Tibial nerve (tissue), 4 donors: ENCODE measurements around the gene CFHR1. TPM values are rescaled to one million over a fixed set of nuclear protein-coding genes. Genes with fewer than 3 reads are reported as not detected.

Experiments
- DNase-seq, 2 donors: peaks; one replicate each; pipeline ENCODE4 v3.0.0-alpha.2; 2019; ENCODE audit warnings: low spot score in 2 of 2
- H3K27ac ChIP-seq, 4 donors: fragments of 200-600 bp; sonication (generic) in 3 of 4; one replicate each; pipeline ENCODE4 v1.5.1; 2017 to 2019; ENCODE audit warnings: mild to moderate bottlenecking in 1 of 4
- H3K27me3 ChIP-seq, 2 donors: fragments of 200-600 bp; sonication (generic) in 1 of 2; one replicate each; pipeline versions ENCODE4 v1.5.1 to v1.6.0; 2017 to 2019
- H3K36me3 ChIP-seq, 3 donors: fragments of 200-600 bp; sonication (generic); one replicate each; pipeline ENCODE4 v1.5.1; 2018 to 2019
- H3K4me1 ChIP-seq, 4 donors: fragments of 200-600 bp; sonication (generic) in 3 of 4; one replicate each; pipeline ENCODE4 v1.5.1; 2017 to 2019
- H3K4me3 ChIP-seq, 4 donors: fragments of 200-600 bp; sonication (generic) in 3 of 4; one replicate each; pipeline ENCODE4 v1.5.1; 2017 to 2019; ENCODE audit warnings: mild to moderate bottlenecking in 1 of 4, moderate library complexity in 1 of 4
- H3K9me3 ChIP-seq, 4 donors: fragments of 200-600 bp; sonication (generic) in 3 of 4; one replicate each; pipeline ENCODE4 v1.5.1; 2017 to 2019
- CTCF ChIP-seq, 5 experiments: fragments of 200-600 bp in 3 of 5; fragments of 450-650 bp in 2 of 5; sonication (generic) in 3 of 5; IDR thresholded peaks; one replicate each; pipeline ENCODE4 v1.5.1; 2016 to 2019; ENCODE audit warnings: antibody characterized with exemption in 5 of 5, mild to moderate bottlenecking in 3 of 5, moderate library complexity in 2 of 5
- EP300 ChIP-seq, 2 donors: sonication (generic); formaldehyde crosslinking; IDR thresholded peaks; one replicate each; pipeline ENCODE4 v1.6.1; 2017; ENCODE audit warnings: antibody characterized with exemption in 2 of 2, mild to moderate bottlenecking in 1 of 2
- POLR2A ChIP-seq, 2 donors: fragments of 450-650 bp; IDR thresholded peaks; one replicate each; pipeline ENCODE4 v1.6.1; 2017; ENCODE audit warnings: antibody characterized with exemption in 2 of 2, mild to moderate bottlenecking in 2 of 2, moderate library complexity in 2 of 2
- WGBS, 2 donors: methylation state at CpG; one replicate each; pipeline ENCODE4 v1.1.5; 2018; 5-methylcytosine and 5-hydroxymethylcytosine counted together
- total RNA-seq, 4 donors: library from RNA; depleted of rRNA; stranded (reverse); fragments of >200 nt; gene quantifications; one replicate each; pipeline ENCODE4 v1.1.0, GENCODE V29; 2016

The CFHR1 gene
- total RNA-seq, 4 donors from 2014 or later: 5.7 TPM; not detected in 3

GRCh38 chr1:196860323-196860884 is 40.9 kb downstream of the CFHR1 start:
- no peak for DNase-seq
- Histone ChIP-seq H3K4me1 (no peaks in the 10 kb centered on the region), H3K27ac (no peak overlapping the region), H3K36me3 (no peaks in the 10 kb centered on the region), H3K27me3 (no peaks in the 10 kb centered on the region), H3K9me3 (peaks cover 0 to 5% (median 0%) of the 10 kb centered on the region in 4 donors), H3K4me3 (no peak overlapping the region)
- no peak for TF ChIP-seq CTCF (IDR thresholded peaks at IDR 0.05)
- no peak for TF ChIP-seq EP300 (IDR thresholded peaks at IDR 0.05)
- no peak for TF ChIP-seq POLR2A (IDR thresholded peaks at IDR 0.05)
- WGBS, 2 donors: 95 to 96% methylated on average over 1 of the region's 1 CpG

GRCh38 chr1:196861429-196861828 is 41.9 kb downstream of the CFHR1 start:
- no peak for DNase-seq
- WGBS, 2 donors: 44 to 46% methylated on average over 2 of the region's 2 CpGs
- no peaks in the 10 kb centered on the region for H3K36me3 ChIP-seq
- no peak overlapping the region for H3K27ac ChIP-seq
- H3K4me1 ChIP-seq: no peaks in the 10 kb centered on the region
- no peak overlapping the region for H3K4me3 ChIP-seq
- H3K27me3 ChIP-seq: no peaks in the 10 kb centered on the region
- peaks cover 0 to 5% (median 0%) of the 10 kb centered on the region in 4 donors for H3K9me3 ChIP-seq
- TF ChIP-seq POLR2A (IDR thresholded peaks at IDR 0.05) (no peak), CTCF (IDR thresholded peaks at IDR 0.05) (no peak), EP300 (IDR thresholded peaks at IDR 0.05) (no peak)

- no peak overlapping the region for H3K4me3 ChIP-seq
- no peaks in the 10 kb centered on the region for H3K36me3 ChIP-seq
- no peaks in the 10 kb centered on the region for H3K27me3 ChIP-seq
- no peak for DNase-seq
- WGBS, 2 donors: 88 to 100% methylated on average over 1 of the region's 1 CpG
- TF ChIP-seq EP300 (IDR thresholded peaks at IDR 0.05) (no peak), CTCF (IDR thresholded peaks at IDR 0.05) (no peak), POLR2A (IDR thresholded peaks at IDR 0.05) (no peak)
- no peaks in the 10 kb centered on the region for H3K4me1 ChIP-seq
- no peak overlapping the region for H3K27ac ChIP-seq
- H3K9me3 ChIP-seq: peaks cover 0 to 10% (median 0%) of the 10 kb centered on the region in 4 donors
These were observed 47.4 kb downstream of the CFHR1 start for GRCh38 chr1:196866974-196867373.

DNA sequence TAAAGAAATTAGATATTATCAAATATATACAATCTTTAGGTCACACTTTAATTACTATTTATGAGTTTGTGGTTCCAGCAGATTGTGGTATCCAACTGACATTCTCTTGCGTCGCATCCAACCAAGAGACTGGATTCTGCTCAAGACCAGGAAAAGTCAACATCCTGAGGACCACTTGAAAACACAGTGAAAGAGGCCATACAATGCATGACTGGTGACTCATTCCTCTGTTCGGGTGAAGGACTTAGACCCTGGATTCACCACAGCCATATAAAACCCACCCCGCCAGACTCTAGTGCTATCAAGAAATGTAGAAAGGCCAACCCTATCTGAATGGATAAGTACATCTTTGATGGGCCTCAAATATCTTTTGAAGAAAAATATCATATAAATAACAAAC is 53.9 kb downstream of the CFHR1 start:
- no peaks in the 10 kb centered on the region for H3K27me3 ChIP-seq
- peaks cover 0 to 5% (median 0%) of the 10 kb centered on the region in 4 donors for H3K4me1 ChIP-seq
- DNase-seq: no peak
- no peak overlapping the region for H3K27ac ChIP-seq
- no peaks in the 10 kb centered on the region for H3K36me3 ChIP-seq
- TF ChIP-seq CTCF (IDR thresholded peaks at IDR 0.05): no peak
- no peak for TF ChIP-seq EP300 (IDR thresholded peaks at IDR 0.05)
- no peak for TF ChIP-seq POLR2A (IDR thresholded peaks at IDR 0.05)
- no peak overlapping the region for H3K4me3 ChIP-seq
- WGBS, 2 donors: 89 to 93% methylated on average over 4 of the region's 4 CpGs
- no peaks in the 10 kb centered on the region for H3K9me3 ChIP-seq

GRCh38 chr1:196875935-196876334 is 56.4 kb downstream of the CFHR1 start:
- WGBS, 2 donors: 89 to 94% methylated on average over 3 of the region's 3 CpGs
- no peaks in the 10 kb centered on the region for H3K9me3 ChIP-seq

More at GRCh38 chr1:196875935-196876334, 56.4 kb downstream of the CFHR1 start:
- TF ChIP-seq CTCF (IDR thresholded peaks at IDR 0.05) (no peak), POLR2A (IDR thresholded peaks at IDR 0.05) (no peak), EP300 (IDR thresholded peaks at IDR 0.05) (no peak)
- H3K27me3 ChIP-seq: no peaks in the 10 kb centered on the region
- no peak for DNase-seq
- H3K36me3 ChIP-seq: no peaks in the 10 kb centered on the region
- H3K4me3 ChIP-seq: no peak overlapping the region
- peaks cover 0 to 5% (median 0%) of the 10 kb centered on the region in 4 donors for H3K4me1 ChIP-seq
- H3K27ac ChIP-seq: no peak overlapping the region
